GM18508 (cell line): ENCODE results near the gene GRIA1.

ENCODE experiments used
- ATAC-seq: cut with Tn5 transposase; IDR thresholded peaks from one replicate; pipeline ENCODE4 v1.9.1; 2021; ENCODE audit warnings: moderate number of reproducible peaks; ENCODE audit not compliant: insufficient read depth, unreplicated experiment

The GRIA1 gene

GRCh38 chr5:153654504-153655200, 164.2 kb downstream of the GRIA1 start:
- ATAC-seq, result no peak

DNA sequence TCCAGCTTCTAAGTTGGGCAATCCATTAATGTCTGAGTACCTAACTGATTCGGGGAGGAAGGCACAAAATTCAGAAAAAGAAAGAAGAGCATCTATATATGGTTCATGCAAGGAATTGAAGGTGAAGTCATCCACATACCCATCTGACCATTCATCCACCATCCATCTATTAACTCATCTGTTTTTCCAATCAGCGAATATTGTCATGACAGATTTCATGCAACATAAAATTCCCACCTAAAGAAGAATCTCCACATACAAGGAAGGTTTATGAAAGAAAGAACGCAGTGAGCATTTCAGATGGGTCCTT, 164.7 kb downstream of the GRIA1 start:
- ATAC-seq, result no peak

DNA sequence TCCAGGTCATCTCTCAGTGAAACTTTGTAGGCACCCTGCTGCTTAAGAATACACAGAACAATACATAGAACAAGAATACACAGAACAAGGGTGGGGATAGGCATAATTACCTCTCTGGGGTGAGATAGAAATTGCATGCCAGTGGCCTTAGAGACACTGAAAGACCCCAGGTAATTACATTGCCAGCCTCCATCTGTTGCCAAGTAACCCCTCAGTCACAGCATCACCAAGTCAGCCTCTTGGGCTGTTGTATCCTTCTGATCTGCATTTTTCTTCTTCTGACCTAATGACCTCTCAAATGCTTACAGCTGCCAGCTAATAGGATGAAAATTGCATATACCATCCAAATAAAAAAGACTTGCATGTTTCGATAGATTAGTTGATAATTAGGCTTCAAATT, 167.7 kb downstream of the GRIA1 start:
- no peak for ATAC-seq

DNA sequence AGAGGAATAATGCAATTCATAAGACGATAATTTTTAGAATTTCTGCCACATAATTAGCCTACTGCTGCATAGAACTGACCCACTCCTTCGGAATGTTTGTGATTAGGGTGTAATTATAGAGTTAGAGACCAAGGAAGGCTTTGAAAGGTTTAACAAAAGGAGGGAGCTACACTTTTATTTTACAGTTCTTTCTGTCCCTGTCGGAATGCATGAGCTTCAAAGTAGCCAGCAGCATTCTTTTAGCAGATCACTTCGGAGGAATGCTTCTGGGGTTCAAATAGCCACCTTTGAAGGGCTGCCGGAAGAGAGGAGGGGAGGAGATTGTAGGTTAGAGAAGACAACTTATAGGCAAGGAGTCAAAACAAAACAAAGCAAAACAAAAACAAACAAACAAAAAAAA, 168.1 kb downstream of the GRIA1 start:
- no peak for ATAC-seq

- no peak for ATAC-seq
These were observed 168.7 kb downstream of the GRIA1 start for GRCh38 chr5:153659039-153659736.

- no peak for ATAC-seq
These were observed 170.4 kb downstream of the GRIA1 start for GRCh38 chr5:153660919-153661318.

DNA sequence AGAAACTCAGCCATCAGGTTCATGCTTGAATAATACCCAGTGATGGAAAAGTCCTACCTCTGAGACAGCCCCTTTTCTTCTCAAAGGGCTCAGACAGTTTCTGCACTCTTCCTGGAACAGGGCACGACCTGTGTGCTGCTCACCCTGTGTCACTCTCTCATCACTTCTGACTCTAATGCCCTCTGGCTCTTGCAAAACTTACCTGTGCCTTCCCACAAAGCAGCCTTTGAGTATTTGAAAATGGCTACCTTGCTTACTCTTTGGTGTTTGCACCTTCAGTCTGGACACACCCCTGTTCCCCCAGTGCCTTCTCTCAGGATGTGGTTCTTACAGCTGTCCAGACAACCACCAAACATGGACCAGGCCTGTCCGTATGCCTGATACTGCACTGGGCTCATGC, 171.4 kb downstream of the GRIA1 start:
- ATAC-seq, result no peak

- no peak for ATAC-seq
These were observed 179.6 kb downstream of the GRIA1 start for GRCh38 chr5:153670101-153670500.

GRCh38 chr5:153671653-153672346, 181.3 kb downstream of the GRIA1 start:
- no peak for ATAC-seq

DNA sequence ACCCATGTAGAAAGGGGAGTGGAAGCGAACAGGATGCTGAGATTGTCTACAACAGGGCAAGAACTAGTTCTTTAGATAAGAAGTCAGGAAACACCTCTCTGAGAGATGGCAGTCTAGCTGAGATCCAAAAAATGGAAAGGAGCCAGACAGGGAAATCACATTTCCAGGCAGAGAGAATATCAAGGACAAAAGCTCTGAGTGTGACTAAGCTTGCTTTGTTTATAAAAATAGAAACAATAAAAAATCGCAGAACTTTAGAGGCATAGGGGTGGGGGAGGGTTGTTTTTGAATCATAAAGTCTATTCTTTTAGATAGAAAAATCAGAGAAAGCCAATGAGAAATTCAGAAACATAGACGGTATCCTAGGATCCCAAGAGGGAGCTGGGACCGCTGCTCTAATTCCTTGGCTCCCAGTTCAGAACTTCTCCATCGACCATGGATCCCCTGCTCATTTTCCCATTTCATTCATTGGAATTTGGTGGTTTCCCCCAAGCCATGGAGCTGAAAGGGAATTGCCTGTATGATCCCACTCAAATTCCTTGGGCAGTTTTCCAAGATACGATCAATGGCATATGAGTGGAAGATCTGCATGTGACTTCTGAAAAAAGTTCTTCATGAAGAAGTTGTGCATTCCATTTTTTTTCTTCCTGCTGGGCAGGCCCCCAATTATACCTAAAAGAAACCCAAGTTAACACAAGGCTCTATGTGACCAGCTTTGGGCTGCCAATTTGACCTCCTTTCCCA, 182.0 kb downstream of the GRIA1 start:
- no peak for ATAC-seq

DNA sequence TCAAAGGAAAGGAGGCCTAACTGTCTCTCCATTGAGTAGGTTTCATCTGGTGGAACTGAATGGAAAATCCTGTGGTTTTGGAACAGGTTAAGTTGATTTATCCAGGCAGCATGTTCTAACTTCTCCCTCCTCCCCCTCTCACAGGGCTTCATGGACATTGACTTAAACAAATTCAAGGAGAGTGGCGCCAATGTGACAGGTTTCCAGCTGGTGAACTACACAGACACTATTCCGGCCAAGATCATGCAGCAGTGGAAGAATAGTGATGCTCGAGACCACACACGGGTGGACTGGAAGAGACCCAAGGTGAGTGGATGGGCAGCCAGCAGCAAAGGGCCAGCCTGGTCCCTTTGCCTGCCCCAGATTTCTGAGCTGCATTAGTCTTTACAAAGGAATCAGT, 183.9 kb downstream of the GRIA1 start:
- no peak for ATAC-seq

DNA sequence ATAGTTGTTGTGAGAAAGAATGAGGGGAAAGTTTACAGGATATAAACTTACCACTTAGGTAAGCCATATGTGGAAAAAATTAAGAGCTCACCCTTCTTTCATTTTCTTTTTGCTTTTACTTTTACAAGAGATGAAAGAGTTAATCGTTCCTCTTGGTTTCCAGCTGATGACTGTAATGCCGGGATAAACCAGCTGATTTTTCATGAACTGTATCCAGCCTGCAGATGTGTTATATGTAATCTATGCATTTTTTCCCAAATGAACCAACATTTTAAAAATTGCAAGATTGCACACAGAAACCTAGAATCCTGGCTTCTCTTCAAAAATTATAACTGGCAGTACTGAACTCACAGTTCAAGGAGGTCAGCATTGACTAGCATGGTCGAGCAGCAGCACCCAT, 185.9 kb downstream of the GRIA1 start:
- ATAC-seq, result no peak

GRCh38 chr5:153676821-153677220, 186.4 kb downstream of the GRIA1 start:
- ATAC-seq, result no peak

- no peak for ATAC-seq
These were observed 188.3 kb downstream of the GRIA1 start for GRCh38 chr5:153678617-153679329.

DNA sequence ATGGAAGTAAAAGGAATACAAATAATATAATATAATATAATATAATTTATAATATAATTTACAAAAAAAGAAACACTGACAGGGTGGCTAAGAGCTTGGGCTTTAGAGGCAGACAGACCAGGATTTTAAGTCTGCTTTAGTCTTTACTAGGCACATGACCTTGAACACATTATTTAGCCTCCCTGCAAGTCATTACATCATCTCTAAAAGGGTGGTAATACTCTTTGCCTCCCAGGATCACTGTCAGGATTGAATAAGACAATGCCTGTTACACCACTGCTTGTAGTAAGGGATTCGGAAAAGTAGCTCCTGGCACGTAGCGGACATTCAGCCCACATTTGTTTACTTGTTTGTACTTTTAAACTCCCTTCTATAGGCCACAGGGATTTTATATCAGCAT, 199.8 kb downstream of the GRIA1 start:
- no peak for ATAC-seq

- ATAC-seq, result no peak
These were observed 205.8 kb downstream of the GRIA1 start for GRCh38 chr5:153696256-153696655.

- ATAC-seq, result no peak
These were observed 208.6 kb downstream of the GRIA1 start for GRCh38 chr5:153699035-153699434.

DNA sequence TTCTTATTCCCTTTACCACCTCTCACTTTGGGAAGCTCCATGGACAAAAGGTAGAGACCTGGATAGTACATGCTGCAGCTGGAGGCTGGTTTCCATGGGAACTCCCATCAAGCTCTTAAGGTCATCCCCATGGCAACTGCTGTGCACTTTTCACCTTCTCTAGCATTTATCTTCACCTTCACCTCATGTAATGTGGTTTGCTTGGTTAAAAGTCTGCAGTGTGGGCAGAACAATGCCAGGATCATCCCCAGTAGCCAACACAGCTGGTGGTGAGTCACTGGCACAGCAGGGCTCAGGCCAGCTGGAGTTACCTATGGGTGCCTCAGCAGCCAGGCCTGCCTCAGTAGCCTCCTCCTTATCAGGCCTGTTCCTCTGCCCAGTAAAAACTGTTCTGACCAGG, 210.5 kb downstream of the GRIA1 start:
- no peak for ATAC-seq

- no peak for ATAC-seq
These were observed 211.8 kb downstream of the GRIA1 start for GRCh38 chr5:153702265-153702664.

DNA sequence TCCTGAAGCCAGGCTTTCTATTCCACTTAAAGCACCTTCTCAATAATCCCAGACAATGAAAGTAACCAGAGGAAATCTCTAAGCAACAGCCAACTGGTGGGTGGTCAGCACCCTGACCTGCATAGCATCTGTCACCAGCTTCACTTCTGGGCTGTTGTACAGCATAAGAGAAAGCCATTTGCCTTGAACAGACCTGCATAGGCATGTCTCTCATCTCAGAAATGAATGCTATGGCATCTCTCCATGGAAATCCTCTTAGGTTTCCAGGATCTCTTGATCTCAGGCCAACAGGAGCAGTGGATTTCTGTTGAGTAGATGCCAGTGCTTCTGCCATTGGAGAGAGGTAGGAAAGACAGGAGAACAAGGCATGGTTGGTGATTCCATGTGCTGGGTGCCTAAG, 213.6 kb downstream of the GRIA1 start:
- ATAC-seq, result no peak
